Right lobe of liver (tissue), 4 donors: Measurements from ENCODE around the gene FARS2.

Source experiments
- POLR2A ChIP-seq: fragments of 450-650 bp; IDR thresholded peaks from one replicate; pipeline ENCODE4 v1.6.1; 2017; ENCODE audit warnings: antibody characterized with exemption, mild to moderate bottlenecking
- TF ChIP-seq, protein P1 (sequence below), 4 donors: fragments of 200-600 bp in 3 of 4; fragments of 450-650 bp in 1 of 4; IDR thresholded peaks; one replicate each; pipeline versions ENCODE4 v1.5.1 to v1.8.0; 2016 to 2022; ENCODE audit warnings: antibody characterized with exemption in 4 of 4, mild to moderate bottlenecking in 2 of 4
- donor health status: DM: no; HTN: no; CAD: no.
- donor health status: DM: no; HTN: no; CAD: no.
- donor health status: DM: no; HTN: yes; CAD: no.

DNA sequence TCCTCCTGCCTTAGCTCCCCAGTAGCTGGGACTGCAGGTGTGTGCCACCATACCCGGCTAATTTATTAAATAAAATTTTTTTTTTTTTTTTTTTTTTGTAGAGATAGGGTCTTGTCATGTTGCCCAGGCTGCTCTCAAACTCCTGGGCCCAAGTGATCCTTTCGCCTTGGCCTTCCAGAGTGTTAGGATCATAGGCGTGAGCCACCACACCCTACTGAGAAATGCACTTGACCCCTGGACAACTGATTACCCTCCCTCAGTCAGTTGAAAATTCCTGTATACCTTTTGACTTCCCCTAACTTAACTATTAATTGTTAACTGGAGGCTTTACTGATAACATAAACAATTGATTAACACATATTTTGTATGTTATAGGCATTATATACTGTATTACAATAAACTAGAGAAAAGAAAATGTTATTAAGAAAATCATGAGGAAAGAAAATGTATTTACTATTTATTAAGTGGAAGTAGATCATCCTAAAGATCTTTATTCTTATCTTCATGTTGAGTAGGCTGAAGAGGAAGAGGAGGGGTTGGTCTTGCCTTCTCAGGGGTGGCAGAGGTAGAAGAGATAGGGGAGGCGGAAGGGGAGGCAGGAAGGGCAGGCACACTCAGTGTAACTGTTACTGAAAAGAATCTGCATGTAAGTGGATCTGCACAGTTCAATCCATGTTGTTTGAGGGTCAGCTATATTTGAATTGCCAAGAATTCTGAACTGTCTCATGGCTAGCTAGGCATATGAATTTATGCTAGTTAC is 104.3 kb downstream of the FARS2 start:
- no peak for TF ChIP-seq POLR2A
- TF ChIP-seq, protein P1, sequence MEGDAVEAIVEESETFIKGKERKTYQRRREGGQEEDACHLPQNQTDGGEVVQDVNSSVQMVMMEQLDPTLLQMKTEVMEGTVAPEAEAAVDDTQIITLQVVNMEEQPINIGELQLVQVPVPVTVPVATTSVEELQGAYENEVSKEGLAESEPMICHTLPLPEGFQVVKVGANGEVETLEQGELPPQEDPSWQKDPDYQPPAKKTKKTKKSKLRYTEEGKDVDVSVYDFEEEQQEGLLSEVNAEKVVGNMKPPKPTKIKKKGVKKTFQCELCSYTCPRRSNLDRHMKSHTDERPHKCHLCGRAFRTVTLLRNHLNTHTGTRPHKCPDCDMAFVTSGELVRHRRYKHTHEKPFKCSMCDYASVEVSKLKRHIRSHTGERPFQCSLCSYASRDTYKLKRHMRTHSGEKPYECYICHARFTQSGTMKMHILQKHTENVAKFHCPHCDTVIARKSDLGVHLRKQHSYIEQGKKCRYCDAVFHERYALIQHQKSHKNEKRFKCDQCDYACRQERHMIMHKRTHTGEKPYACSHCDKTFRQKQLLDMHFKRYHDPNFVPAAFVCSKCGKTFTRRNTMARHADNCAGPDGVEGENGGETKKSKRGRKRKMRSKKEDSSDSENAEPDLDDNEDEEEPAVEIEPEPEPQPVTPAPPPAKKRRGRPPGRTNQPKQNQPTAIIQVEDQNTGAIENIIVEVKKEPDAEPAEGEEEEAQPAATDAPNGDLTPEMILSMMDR (IDR thresholded peaks at IDR 0.05): no peak
